Peyer's patch (tissue), 4 donors: ENCODE measurements around the gene SLC24A4. TPM values are rescaled to one million over a fixed set of nuclear protein-coding genes. Genes with fewer than 3 reads are reported as not detected.

Source experiments
- DNase-seq, 3 donors: peaks; one replicate each; pipeline ENCODE4 v3.0.0-alpha.2; 2017 to 2019
- H3K27ac ChIP-seq, 4 donors: fragments of 200-600 bp; sonication (generic); one replicate each; pipeline ENCODE4 v1.5.1; 2016 to 2019
- H3K27me3 ChIP-seq, 2 donors: fragments of 200-600 bp; sonication (generic); one replicate each; pipeline ENCODE4 v1.5.1; 2019
- H3K36me3 ChIP-seq, 3 donors: fragments of 200-600 bp; sonication (generic); one replicate each; pipeline ENCODE4 v1.5.1; 2016 to 2019
- H3K4me1 ChIP-seq, 4 donors: fragments of 200-600 bp; sonication (generic); one replicate each; pipeline ENCODE4 v1.5.1; 2016 to 2019
- H3K4me3 ChIP-seq, 4 donors: fragments of 200-600 bp; sonication (generic); 1 replicate in 3 of 4; 2 replicates in 1 of 4; pipeline ENCODE4 v1.5.1; 2016 to 2019; ENCODE audit warnings: mild to moderate bottlenecking in 1 of 4
- H3K9me3 ChIP-seq, 4 donors: fragments of 200-600 bp; sonication (generic); one replicate each; pipeline ENCODE4 v1.5.1; 2016 to 2019; ENCODE audit warnings: mild to moderate bottlenecking in 1 of 4
- CTCF ChIP-seq, 6 experiments: fragments of 450-650 bp in 4 of 6; fragments of 200-600 bp in 2 of 6; sonication (generic) in 1 of 6; IDR thresholded peaks; one replicate each; pipeline ENCODE4 v1.5.1; 2017 to 2019; ENCODE audit warnings: antibody characterized with exemption in 6 of 6, mild to moderate bottlenecking in 3 of 6, moderate library complexity in 1 of 6
- POLR2A ChIP-seq, 2 donors: fragments of 450-650 bp; IDR thresholded peaks; one replicate each; pipeline ENCODE4 v1.5.1; 2017; ENCODE audit warnings: antibody characterized with exemption in 2 of 2, mild to moderate bottlenecking in 2 of 2, moderate library complexity in 2 of 2
- total RNA-seq, 4 donors: library from RNA; depleted of rRNA; stranded (reverse); fragments of >200 nt; gene quantifications; one replicate each; pipeline ENCODE4 v1.1.0, GENCODE V29; 2016

SLC24A4 gene
- total RNA-seq, 4 donors from 2014 or later = 0.18 to 1.7 (median 0.54) TPM; not detected in 1

- Histone ChIP-seq H3K4me3 (no peak overlapping the region), H3K36me3 (no peaks in the 10 kb centered on the region), H3K9me3 (no peaks in the 10 kb centered on the region), H3K27ac (no peak overlapping the region), H3K27me3 (no peaks in the 10 kb centered on the region), H3K4me1 (no peaks in the 10 kb centered on the region)
- DNase-seq = no peak
- TF ChIP-seq CTCF (IDR thresholded peaks at IDR 0.05) (no peak), POLR2A (IDR thresholded peaks at IDR 0.05) (no peak)
Observed at GRCh38 chr14:92494512-92494911, 171.5 kb downstream of the SLC24A4 start.

DNA sequence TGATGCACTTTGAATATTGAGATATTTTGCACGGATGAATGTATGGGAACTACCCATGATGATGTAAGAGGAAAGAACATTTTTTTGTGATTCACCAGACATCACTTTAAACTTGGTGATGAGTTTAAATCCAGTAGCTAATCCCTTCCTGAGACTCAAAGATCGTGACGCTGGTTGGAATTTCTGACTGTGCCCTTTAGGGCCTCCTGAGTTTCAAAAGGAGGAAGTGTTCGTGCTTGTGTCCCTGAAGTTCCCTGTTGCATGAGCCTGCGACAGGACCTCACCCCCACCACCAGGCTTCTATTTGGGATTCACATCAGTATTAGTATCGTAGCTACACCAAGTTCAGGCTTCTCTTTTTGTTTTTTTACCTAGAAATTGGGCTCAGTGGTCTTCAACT lies 172.1 kb downstream of the SLC24A4 start:
- no peak for DNase-seq
- Histone ChIP-seq H3K4me1 (no peaks in the 10 kb centered on the region), H3K36me3 (no peaks in the 10 kb centered on the region), H3K27ac (no peak overlapping the region), H3K27me3 (no peaks in the 10 kb centered on the region), H3K9me3 (no peaks in the 10 kb centered on the region), H3K4me3 (no peak overlapping the region)
- no peak for TF ChIP-seq CTCF (IDR thresholded peaks at IDR 0.05)
- no peak for TF ChIP-seq POLR2A (IDR thresholded peaks at IDR 0.05)

DNA sequence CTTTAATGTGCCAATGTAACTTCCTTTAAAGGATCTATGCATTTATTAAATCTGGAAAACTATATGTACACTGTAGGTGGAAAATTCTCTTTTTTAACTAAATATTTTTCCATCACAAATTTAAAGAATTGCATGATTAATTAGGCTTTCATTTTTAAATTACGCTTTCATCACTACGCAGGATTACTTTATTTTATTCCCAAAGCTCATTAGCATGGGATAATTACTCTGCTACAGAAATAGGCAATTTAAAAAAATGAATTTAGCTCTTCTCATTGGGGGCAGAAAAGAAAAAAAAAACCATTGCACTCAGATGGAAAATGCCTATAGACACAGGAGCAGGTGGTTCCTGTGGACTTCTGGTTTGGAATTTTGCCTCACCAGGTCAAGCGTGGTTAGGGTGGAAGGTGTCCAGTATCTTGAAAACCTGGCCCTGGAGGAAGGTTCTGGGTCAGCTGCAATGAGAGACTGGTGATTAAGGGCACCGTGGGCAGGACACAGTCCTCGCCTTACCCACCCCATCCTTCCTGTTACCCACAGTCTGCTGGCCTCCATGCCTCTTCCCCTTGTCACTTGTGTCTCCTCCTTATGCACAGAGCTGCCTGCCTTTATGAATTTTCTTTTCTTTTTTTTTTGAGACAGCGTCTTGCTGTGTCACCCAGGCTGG lies 173.4 kb downstream of the SLC24A4 start:
- DNase-seq = no peak
- Histone ChIP-seq H3K4me3 (no peak overlapping the region), H3K27ac (no peak overlapping the region), H3K4me1 (no peaks in the 10 kb centered on the region), H3K27me3 (no peaks in the 10 kb centered on the region), H3K9me3 (no peaks in the 10 kb centered on the region), H3K36me3 (no peaks in the 10 kb centered on the region)
- TF ChIP-seq POLR2A (IDR thresholded peaks at IDR 0.05) = no peak
- TF ChIP-seq CTCF (IDR thresholded peaks at IDR 0.05) = no peak

DNA sequence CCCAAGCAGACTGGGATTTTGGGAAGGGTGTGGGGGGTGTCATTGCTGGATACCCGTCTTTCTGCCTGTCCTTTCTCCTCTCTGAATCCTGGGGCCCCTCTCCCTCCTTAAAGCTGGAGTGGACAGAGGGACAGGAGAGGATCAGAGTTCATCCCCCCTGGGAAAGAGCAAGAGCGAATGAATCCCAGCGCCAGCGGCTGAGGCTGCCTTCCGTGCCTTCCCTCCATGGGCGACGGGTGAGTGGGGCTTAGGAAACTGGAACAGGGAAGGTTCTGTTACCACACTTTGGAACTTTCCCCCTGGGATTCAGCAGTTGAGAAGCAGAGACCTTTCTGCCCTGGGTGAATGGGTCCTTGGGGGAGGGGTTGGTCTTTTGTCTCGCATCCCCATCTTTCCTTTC lies 174.4 kb downstream of the SLC24A4 start:
- no peak for DNase-seq
- Histone ChIP-seq H3K36me3 (no peaks in the 10 kb centered on the region), H3K27me3 (no peaks in the 10 kb centered on the region), H3K9me3 (no peaks in the 10 kb centered on the region), H3K4me3 (no peak overlapping the region), H3K4me1 (no peaks in the 10 kb centered on the region), H3K27ac (no peak overlapping the region)
- TF ChIP-seq CTCF (IDR thresholded peaks at IDR 0.05) (no peak), POLR2A (IDR thresholded peaks at IDR 0.05) (no peak)

GRCh38 chr14:92499234-92499633 lies 176.3 kb downstream of the SLC24A4 start:
- Histone ChIP-seq H3K36me3 (no peaks in the 10 kb centered on the region), H3K4me1 (no peaks in the 10 kb centered on the region), H3K4me3 (no peak overlapping the region), H3K27me3 (no peaks in the 10 kb centered on the region), H3K9me3 (no peaks in the 10 kb centered on the region), H3K27ac (no peak overlapping the region)
- DNase-seq = no peak
- no peak for TF ChIP-seq CTCF (IDR thresholded peaks at IDR 0.05)
- TF ChIP-seq POLR2A (IDR thresholded peaks at IDR 0.05) = no peak
